HFFc6 (cell line): ENCODE data around the gene ATG16L1. TPM values are rescaled to one million over a fixed set of nuclear protein-coding genes. Genes with fewer than 3 reads are reported as not detected.

Source experiments
- DNase-seq: peaks from one replicate; pipeline ENCODE4 v3.0.0-alpha.2; 2018
- H3K27ac Mint-ChIP-seq: 2 replicates; pipeline ENCODE4 v1.8.0; 2020; ENCODE audit warnings: mild to moderate bottlenecking, mixed read lengths
- H3K27me3 Mint-ChIP-seq: 2 replicates; pipeline ENCODE4 v1.8.0; 2021; ENCODE audit warnings: mild to moderate bottlenecking, moderate library complexity, mixed read lengths; ENCODE audit not compliant: insufficient read depth
- H3K36me3 Mint-ChIP-seq: 2 replicates; pipeline ENCODE4 v1.8.0; 2021; ENCODE audit warnings: low read depth, mixed read lengths
- H3K4me1 Mint-ChIP-seq: 2 replicates; pipeline ENCODE4 v1.8.0; 2020; ENCODE audit warnings: low read depth, mixed read lengths
- H3K4me3 Mint-ChIP-seq: 2 replicates; pipeline ENCODE4 v1.8.0; 2020; ENCODE audit warnings: mild to moderate bottlenecking, moderate library complexity, mixed read lengths
- H3K9me3 Mint-ChIP-seq: 2 replicates; pipeline ENCODE4 v1.8.0; 2020; ENCODE audit warnings: mild to moderate bottlenecking, mixed read lengths
- CTCF ChIP-seq: fragments of 200-600 bp; sonication (generic); IDR thresholded peaks from 2 replicates; pipeline ENCODE4 v1.5.0; 2021; ENCODE audit warnings: antibody characterized with exemption, mild to moderate bottlenecking
- total RNA-seq, 6 experiments: library from RNA; stranded (reverse); fragmentation: NEBNext Ultra II Directional; extraction: Animal tissue kit (Norgen Biotek cat#: 25700); gene quantifications; 2 replicates in 1 of 6; 3 replicates in 5 of 6; pipeline ENCODE4 v1.2.3, GENCODE V29; 2021

Gene ATG16L1
- total RNA-seq, 6 experiments from 2014 or later = 19.7 to 22.8 (median 21.6) TPM

GRCh38 chr2:233209117-233209532 lies 42.3 kb upstream of the ATG16L1 start:
- no peak for TF ChIP-seq CTCF
- Mint-ChIP-seq H3K4me1 (peaks cover 27% of the 10 kb centered on the region), H3K27me3 (peaks cover 26% of the 10 kb centered on the region), H3K36me3 (no peaks in the 10 kb centered on the region), H3K27ac (no peak overlapping the region), H3K4me3 (no peak overlapping the region), H3K9me3 (no peaks in the 10 kb centered on the region)
- DNase-seq = no peak

GRCh38 chr2:233209533-233210171 lies 41.8 kb upstream of the ATG16L1 start:
- peaks cover 25% of the 10 kb centered on the region for H3K27me3 Mint-ChIP-seq
- H3K9me3 Mint-ChIP-seq = no peaks in the 10 kb centered on the region
- H3K4me1 Mint-ChIP-seq = peaks cover 27% of the 10 kb centered on the region
- H3K36me3 Mint-ChIP-seq = no peaks in the 10 kb centered on the region
- TF ChIP-seq CTCF = no peak
- peak; percentile 16 for DNase-seq
- no peak overlapping the region for H3K4me3 Mint-ChIP-seq
- H3K27ac Mint-ChIP-seq = no peak overlapping the region

- H3K4me1 Mint-ChIP-seq = peaks cover 27% of the 10 kb centered on the region
- peaks cover 25% of the 10 kb centered on the region for H3K27me3 Mint-ChIP-seq
- H3K9me3 Mint-ChIP-seq = no peaks in the 10 kb centered on the region
- H3K36me3 Mint-ChIP-seq = no peaks in the 10 kb centered on the region
- TF ChIP-seq CTCF = no peak
- DNase-seq = no peak
- H3K27ac Mint-ChIP-seq = no peak overlapping the region
- H3K4me3 Mint-ChIP-seq = no peak overlapping the region
These were observed 41.2 kb upstream of the ATG16L1 start for GRCh38 chr2:233210281-233210680.

GRCh38 chr2:233210843-233211547 lies 40.5 kb upstream of the ATG16L1 start:
- H3K4me1 Mint-ChIP-seq = peaks cover 27% of the 10 kb centered on the region
- no peak for TF ChIP-seq CTCF
- peak; percentile 89 for DNase-seq
- peak overlapping the region; percentile 40; the same call in 1 of the 2 replicates for H3K4me3 Mint-ChIP-seq
- no peaks in the 10 kb centered on the region for H3K36me3 Mint-ChIP-seq
- H3K9me3 Mint-ChIP-seq = no peaks in the 10 kb centered on the region
- peaks cover 25% of the 10 kb centered on the region for H3K27me3 Mint-ChIP-seq
- no peak overlapping the region for H3K27ac Mint-ChIP-seq

- Mint-ChIP-seq H3K36me3 (no peaks in the 10 kb centered on the region), H3K4me3 (peak overlapping the region; percentile 40; the same call in 1 of the 2 replicates), H3K27me3 (peaks cover 25% of the 10 kb centered on the region), H3K4me1 (peaks cover 27% of the 10 kb centered on the region), H3K27ac (no peak overlapping the region), H3K9me3 (no peaks in the 10 kb centered on the region)
- no peak for TF ChIP-seq CTCF
- no peak for DNase-seq
These were observed 40.0 kb upstream of the ATG16L1 start for GRCh38 chr2:233211548-233211895.
